Neutrophil (primary cell): Measurements from ENCODE around the gene CD79B.

Experiments
- H3K27ac ChIP-seq: fragments of 200-600 bp; sonication (generic); 2 replicates; pipeline ENCODE4 v1.5.1; 2016; ENCODE audit warnings: mild to moderate bottlenecking, moderate library complexity
- H3K27me3 ChIP-seq: fragments of 200-600 bp; sonication (generic); 2 replicates; pipeline ENCODE4 v1.6.0; 2016; ENCODE audit warnings: mild to moderate bottlenecking
- H3K36me3 ChIP-seq: fragments of 200-600 bp; sonication (generic); 2 replicates; pipeline ENCODE4 v1.5.1; 2017
- H3K4me1 ChIP-seq, 2 experiments: fragments of 200-600 bp in 1 of 2; sonication (generic) in 1 of 2; 1 replicate in 1 of 2; 2 replicates in 1 of 2; pipeline versions ENCODE4 v1.5.1 to v1.6.1; 2013 to 2016; ENCODE audit warnings: low read depth in 1 of 2, low read length in 1 of 2, mild to moderate bottlenecking in 1 of 2, moderate library complexity in 1 of 2; ENCODE audit not compliant: control insufficient read depth in 1 of 2, insufficient read depth in 1 of 2
- H3K4me3 ChIP-seq, 2 experiments: fragments of 200-600 bp in 1 of 2; sonication (generic) in 1 of 2; 1 replicate in 1 of 2; 2 replicates in 1 of 2; pipeline ENCODE4 v1.5.1; 2013 to 2016; ENCODE audit warnings: low read depth in 1 of 2, low read length in 1 of 2, mild to moderate bottlenecking in 1 of 2, moderate library complexity in 1 of 2
- H3K9me3 ChIP-seq: fragments of 200-600 bp; sonication (generic); 2 replicates; pipeline ENCODE4 v1.5.1; 2016
- CTCF ChIP-seq: fragments of 200-600 bp; sonication (generic); IDR thresholded peaks from 2 replicates; pipeline ENCODE4 v1.5.1; 2016; ENCODE audit warnings: antibody characterized with exemption

CD79B gene

GRCh38 chr17:63945784-63946439 lies 13.8 kb upstream of the CD79B start:
- no peak for TF ChIP-seq CTCF
- peak overlapping the region; percentile 90 for H3K27ac ChIP-seq
- no peaks in the 10 kb centered on the region for H3K9me3 ChIP-seq
- peaks cover 14 to 16% of the 10 kb centered on the region in 2 experiments for H3K4me1 ChIP-seq
- H3K36me3 ChIP-seq = no peaks in the 10 kb centered on the region
- H3K4me3 ChIP-seq = peak overlapping the region; percentile 53 to 64
- H3K27me3 ChIP-seq = no peaks in the 10 kb centered on the region

- Histone ChIP-seq H3K4me3 (no peak overlapping the region), H3K27me3 (no peaks in the 10 kb centered on the region), H3K4me1 (peaks cover 14 to 16% of the 10 kb centered on the region in 2 experiments), H3K36me3 (no peaks in the 10 kb centered on the region), H3K9me3 (no peaks in the 10 kb centered on the region), H3K27ac (no peak overlapping the region)
- TF ChIP-seq CTCF = no peak
Measured at GRCh38 chr17:63944736-63945499, 12.8 kb upstream of the CD79B start.

- Histone ChIP-seq H3K4me1 (peaks cover 14 to 16% of the 10 kb centered on the region in 2 experiments), H3K36me3 (no peaks in the 10 kb centered on the region), H3K9me3 (no peaks in the 10 kb centered on the region), H3K27me3 (no peaks in the 10 kb centered on the region), H3K27ac (no peak overlapping the region), H3K4me3 (no peak overlapping the region)
- no peak for TF ChIP-seq CTCF
Measured at GRCh38 chr17:63943745-63944144, 11.6 kb upstream of the CD79B start.

- no peaks in the 10 kb centered on the region for H3K36me3 ChIP-seq
- TF ChIP-seq CTCF = no peak
- no peaks in the 10 kb centered on the region for H3K27me3 ChIP-seq
- H3K4me3 ChIP-seq = no peak overlapping the region
- no peak overlapping the region for H3K27ac ChIP-seq
- H3K4me1 ChIP-seq = peaks cover 14 to 16% of the 10 kb centered on the region in 2 experiments
- H3K9me3 ChIP-seq = no peaks in the 10 kb centered on the region
Measured at GRCh38 chr17:63942309-63942985, 10.3 kb upstream of the CD79B start.

- H3K9me3 ChIP-seq = no peaks in the 10 kb centered on the region
- no peak overlapping the region for H3K4me3 ChIP-seq
- no peaks in the 10 kb centered on the region for H3K36me3 ChIP-seq
- H3K27me3 ChIP-seq = no peaks in the 10 kb centered on the region
- H3K27ac ChIP-seq = no peak overlapping the region
- no peak for TF ChIP-seq CTCF
- H3K4me1 ChIP-seq = peaks cover 13 to 14% of the 10 kb centered on the region in 2 experiments
Measured at GRCh38 chr17:63941751-63942150, 9.6 kb upstream of the CD79B start.
